ENCODE results near the gene CABP4.

Gene CABP4

DNA sequence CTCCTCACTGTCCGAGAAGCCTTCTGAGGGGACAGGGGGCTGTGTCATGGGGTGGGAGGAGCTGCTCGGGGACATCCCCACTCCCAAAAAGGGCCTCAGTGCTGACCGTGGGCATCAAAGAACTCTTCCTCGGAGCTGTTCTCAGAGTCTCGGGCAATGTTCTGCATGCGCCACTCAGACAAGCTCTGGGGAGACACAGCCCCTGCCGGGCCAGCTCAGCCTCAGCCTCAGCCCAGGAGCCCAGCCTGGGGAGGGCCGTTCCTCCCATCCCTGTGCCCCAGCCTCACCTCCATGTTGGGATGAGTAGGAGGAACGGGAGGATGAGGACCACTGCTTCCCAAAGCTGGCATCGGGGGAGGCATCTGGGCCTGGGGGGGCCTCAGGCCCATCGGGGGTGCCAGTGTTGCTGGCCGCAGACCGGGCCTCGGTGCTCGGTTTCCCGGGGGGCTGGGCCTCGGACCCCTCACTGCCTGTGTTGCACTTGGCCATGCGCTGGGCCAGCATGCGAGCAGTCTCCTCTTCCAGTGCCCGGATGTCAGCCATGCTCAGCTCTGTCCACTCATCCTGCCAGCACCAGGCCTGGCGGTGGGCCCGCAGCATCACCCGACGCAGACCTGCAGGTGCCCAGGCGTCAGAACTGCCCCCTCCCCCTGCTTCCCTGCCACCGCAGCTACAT, 44.8 kb downstream of the CABP4 start:
- DNase-seq: no peak

DNA sequence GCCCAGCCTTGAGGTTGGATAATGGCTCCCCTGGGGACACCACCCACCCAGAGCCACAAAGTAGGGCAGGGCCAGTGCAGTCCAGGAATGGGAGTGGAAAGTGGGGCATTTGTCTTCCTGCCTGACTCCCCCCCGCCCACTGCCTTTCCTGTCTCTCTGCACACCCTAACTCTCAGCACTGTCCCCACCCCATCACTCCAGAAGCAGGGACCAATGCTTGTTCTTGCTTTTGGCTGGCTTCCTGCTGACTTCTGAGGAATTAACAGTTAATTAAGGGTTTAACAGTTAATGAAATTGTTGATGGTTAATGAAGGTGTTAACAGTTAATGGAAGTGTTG, 45.3 kb downstream of the CABP4 start:
- DNase-seq: no peak

DNA sequence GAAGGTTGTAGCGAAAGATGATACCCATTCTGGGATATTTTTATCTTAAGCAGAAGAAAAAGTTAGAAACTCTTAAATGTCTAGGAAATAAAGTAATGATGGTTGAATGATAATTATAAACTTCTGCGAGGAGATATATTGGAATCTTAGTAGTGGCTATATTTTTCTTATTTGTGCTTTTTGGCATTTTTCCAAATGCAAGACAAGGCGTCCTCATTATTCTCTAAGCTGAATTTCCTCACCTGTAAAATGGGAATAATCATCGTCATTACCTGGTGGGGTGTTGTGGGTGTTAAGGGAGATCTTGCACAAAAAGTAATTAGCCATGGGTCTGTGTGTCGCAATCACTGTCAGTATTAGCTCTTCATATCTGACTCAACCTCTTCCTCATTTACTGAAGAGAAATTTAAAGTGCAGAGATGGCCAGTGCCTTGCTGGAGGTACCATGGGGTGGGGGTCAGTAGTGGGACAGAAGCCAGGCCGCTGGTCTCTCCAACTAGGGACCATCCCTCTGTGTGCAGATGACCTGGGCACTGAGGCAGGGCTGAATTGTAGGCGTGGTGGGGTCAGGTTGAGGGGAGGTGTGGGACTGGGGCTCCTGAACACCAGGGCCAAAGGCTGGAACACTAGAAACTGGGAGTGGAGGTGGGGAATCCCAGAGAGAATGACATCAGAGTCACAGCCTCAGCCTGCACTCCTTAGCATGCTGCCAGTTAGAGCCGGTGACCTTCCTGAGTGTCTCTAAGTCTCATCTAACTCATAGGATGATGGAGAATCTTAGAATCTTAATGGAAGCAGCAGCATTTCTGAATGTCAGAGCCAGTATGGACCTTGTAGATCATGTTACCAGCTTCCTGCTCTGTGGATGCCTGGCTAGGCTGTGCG, 45.9 kb downstream of the CABP4 start:
- no peak for DNase-seq

GRCh38 chr11:67501854-67502253, 46.7 kb downstream of the CABP4 start:
- no peak for DNase-seq

- no peak for DNase-seq
Observed at GRCh38 chr11:67502328-67502979, 47.3 kb downstream of the CABP4 start.

DNA sequence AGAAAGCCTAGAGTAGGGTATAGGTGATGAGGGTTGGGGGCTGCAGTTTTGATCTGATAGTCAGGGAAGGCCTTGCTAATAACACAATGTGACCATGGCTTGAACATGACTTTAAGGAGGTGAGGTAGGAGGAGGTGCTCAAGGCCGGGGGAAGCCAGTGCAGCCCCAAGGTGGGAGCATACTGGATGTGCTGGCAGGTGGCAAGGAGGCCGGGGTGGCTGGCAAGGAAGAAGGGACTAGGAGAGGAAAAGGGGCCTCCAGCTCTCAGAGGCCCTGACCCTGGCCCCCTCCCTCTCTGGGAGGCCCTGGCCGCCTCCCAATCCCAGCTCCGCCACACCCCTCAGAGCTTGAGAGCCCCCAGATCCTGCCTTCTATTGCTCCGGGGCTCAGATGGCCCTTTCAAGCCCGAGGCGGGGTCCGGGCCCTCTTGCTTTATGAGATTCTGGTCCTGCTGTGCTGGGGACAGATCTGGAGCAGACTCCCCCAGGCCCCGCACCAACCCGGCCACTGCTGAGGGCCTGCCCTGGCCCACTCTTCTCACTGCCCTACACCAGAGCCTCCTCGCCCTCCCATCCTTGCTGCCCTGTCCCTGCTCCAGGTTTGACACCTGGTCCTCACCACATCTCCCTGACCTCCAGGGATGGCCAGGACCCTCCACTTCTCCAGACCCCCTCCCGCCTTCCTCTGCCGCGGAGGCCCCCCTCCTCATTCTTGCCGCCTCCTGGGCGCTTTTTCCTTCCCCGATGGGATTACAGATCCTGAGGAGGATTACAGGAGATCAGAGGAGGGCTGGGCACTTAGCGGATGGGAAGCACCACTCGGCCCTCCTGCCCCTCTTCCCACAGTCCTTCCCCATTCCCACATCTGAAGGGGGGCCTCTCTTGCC, 48.2 kb downstream of the CABP4 start:
- no peak for DNase-seq

- peak; percentile 2 for DNase-seq
Observed at GRCh38 chr11:67504005-67504949, 49.1 kb downstream of the CABP4 start.

GRCh38 chr11:67504950-67505581, 49.9 kb downstream of the CABP4 start, which contains the start of gene PITPNM1:
TSS of gene PITPNM1 (minus strand) at chr11:67505363. CDS start at chr11:67504180, 1,183 bp downstream.
- no peak for DNase-seq

GRCh38 chr11:67505605-67506396, 50.6 kb downstream of the CABP4 start:
- peak; percentile 82 for DNase-seq

GRCh38 chr11:67506426-67507051, 51.4 kb downstream of the CABP4 start:
- DNase-seq: no peak

GRCh38 chr11:67507242-67507863, 52.2 kb downstream of the CABP4 start:
- DNase-seq: no peak

DNA sequence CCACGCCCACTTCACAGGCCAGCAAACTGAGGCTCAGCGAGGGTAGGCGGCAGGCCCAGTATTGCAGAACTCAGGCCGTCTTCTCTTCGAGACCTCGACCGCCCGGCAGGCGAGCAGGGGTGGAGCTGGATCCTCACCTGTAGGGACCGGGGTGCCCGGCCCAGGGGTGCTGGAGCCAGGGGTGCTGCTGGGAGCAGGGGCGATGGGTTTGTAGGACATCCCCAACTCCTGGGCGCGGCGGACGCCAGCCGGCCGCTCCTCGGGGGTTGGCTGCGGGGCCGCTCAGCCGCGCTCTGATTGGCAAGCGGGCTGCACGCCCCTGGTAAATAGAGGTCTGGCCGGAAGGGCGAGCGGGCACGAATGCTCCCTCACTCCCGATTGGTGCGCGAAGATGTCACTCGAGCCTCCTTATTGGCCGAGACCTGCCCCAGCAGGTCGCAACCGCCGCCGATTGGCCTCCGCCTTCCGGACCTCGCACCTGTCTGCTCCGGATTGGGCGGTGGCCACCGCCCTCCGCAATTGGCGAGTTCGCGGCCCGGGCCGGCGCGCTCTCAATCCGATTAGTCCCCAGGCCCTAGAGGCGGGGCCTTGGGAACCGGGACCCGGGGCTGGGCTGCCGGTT, 52.8 kb downstream of the CABP4 start, which contains the start of gene CDK2AP2:
TSS of gene CDK2AP2 (minus strand) at position 299 of the 622 bp plus-strand sequence. CDS start at position 219, 80 bp downstream.
- peak; percentile 96 for DNase-seq

DNA sequence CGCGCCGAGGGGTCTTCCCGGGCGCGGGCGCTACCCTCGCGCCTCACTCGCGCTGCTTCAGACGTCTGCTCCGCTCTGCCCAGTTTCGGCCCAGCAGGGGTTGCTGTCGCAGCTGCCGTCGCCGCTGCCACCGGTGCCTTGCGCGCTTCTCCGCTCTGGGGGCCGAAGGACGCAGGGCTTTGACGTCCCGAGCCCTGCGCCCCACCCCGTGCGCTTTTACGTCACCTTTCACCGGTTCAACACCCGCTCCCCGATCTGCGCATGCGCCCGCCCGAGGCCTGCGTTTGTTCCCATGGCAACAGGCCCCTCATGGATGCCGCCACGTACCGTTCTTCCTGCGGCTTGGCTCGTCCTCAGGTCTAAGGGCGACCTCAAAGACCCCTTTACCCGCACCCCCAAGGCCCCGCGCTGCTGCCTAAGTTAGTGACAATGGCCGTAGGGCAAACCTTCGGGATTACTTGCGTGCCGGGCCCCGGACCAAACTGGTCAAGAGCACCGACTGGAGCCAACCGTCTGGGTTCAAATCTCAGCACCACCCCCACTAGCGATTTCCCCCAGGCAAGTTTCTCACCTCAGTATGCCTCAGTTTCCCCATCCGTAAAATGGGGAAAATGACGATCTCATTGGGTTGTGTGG, 53.5 kb downstream of the CABP4 start:
- DNase-seq: peak; percentile 91

GRCh38 chr11:67510023-67510345, 54.8 kb downstream of the CABP4 start:
- DNase-seq: no peak
